ENCODE measurements around the gene PXT1.

Gene PXT1

GRCh38 chr6:36375644-36376155 is 67.0 kb downstream of the PXT1 start:
- TF ChIP-seq, protein P1, sequence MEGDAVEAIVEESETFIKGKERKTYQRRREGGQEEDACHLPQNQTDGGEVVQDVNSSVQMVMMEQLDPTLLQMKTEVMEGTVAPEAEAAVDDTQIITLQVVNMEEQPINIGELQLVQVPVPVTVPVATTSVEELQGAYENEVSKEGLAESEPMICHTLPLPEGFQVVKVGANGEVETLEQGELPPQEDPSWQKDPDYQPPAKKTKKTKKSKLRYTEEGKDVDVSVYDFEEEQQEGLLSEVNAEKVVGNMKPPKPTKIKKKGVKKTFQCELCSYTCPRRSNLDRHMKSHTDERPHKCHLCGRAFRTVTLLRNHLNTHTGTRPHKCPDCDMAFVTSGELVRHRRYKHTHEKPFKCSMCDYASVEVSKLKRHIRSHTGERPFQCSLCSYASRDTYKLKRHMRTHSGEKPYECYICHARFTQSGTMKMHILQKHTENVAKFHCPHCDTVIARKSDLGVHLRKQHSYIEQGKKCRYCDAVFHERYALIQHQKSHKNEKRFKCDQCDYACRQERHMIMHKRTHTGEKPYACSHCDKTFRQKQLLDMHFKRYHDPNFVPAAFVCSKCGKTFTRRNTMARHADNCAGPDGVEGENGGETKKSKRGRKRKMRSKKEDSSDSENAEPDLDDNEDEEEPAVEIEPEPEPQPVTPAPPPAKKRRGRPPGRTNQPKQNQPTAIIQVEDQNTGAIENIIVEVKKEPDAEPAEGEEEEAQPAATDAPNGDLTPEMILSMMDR (IDR thresholded peaks at IDR 0.05; ENCODE audit: low read depth, low read length) = no peak
- Histone ChIP-seq H3K36me3 (no peaks in the 10 kb centered on the region), H3K27ac (no peak overlapping the region)

GRCh38 chr6:36374972-36375371 is 67.7 kb downstream of the PXT1 start:
- TF ChIP-seq, protein P1 (IDR thresholded peaks at IDR 0.05; ENCODE audit: low read depth, low read length) = no peak
- no peak overlapping the region for H3K27ac ChIP-seq
- no peak for DNase-seq
- no peaks in the 10 kb centered on the region for H3K9me3 ChIP-seq (ENCODE audit: severe bottlenecking)
- H3K27me3 ChIP-seq (ENCODE audit: insufficient read depth, low read depth, severe bottlenecking) = no peaks in the 10 kb centered on the region
- H3K4me3 ChIP-seq (ENCODE audit: low read depth, low read length) = no peak overlapping the region
- no peaks in the 10 kb centered on the region for H3K36me3 ChIP-seq

More at GRCh38 chr6:36375644-36376155, 67.0 kb downstream of the PXT1 start:
- Histone ChIP-seq H3K4me3 (ENCODE audit: low read depth, low read length) (no peak overlapping the region), H3K9me3 (ENCODE audit: severe bottlenecking) (no peaks in the 10 kb centered on the region), H3K27me3 (ENCODE audit: insufficient read depth, low read depth, severe bottlenecking) (no peaks in the 10 kb centered on the region)
- DNase-seq = no peak

GRCh38 chr6:36374194-36374593 is 68.5 kb downstream of the PXT1 start:
- H3K27ac ChIP-seq = no peak overlapping the region
- no peaks in the 10 kb centered on the region for H3K27me3 ChIP-seq (ENCODE audit: insufficient read depth, low read depth, severe bottlenecking)
- no peaks in the 10 kb centered on the region for H3K36me3 ChIP-seq
- no peaks in the 10 kb centered on the region for H3K9me3 ChIP-seq (ENCODE audit: severe bottlenecking)
- H3K4me3 ChIP-seq (ENCODE audit: low read depth, low read length) = no peak overlapping the region
- TF ChIP-seq, protein P1 (IDR thresholded peaks at IDR 0.05; ENCODE audit: low read depth, low read length) = no peak
- DNase-seq = no peak

GRCh38 chr6:36373368-36374019 is 69.2 kb downstream of the PXT1 start:
- DNase-seq = no peak
- no peaks in the 10 kb centered on the region for H3K36me3 ChIP-seq
- H3K4me3 ChIP-seq (ENCODE audit: low read depth, low read length) = no peak overlapping the region
- TF ChIP-seq, protein P1 (IDR thresholded peaks at IDR 0.05; ENCODE audit: low read depth, low read length) = no peak
- no peaks in the 10 kb centered on the region for H3K27me3 ChIP-seq (ENCODE audit: insufficient read depth, low read depth, severe bottlenecking)
- H3K9me3 ChIP-seq (ENCODE audit: severe bottlenecking) = no peaks in the 10 kb centered on the region
- H3K27ac ChIP-seq = no peak overlapping the region

DNA sequence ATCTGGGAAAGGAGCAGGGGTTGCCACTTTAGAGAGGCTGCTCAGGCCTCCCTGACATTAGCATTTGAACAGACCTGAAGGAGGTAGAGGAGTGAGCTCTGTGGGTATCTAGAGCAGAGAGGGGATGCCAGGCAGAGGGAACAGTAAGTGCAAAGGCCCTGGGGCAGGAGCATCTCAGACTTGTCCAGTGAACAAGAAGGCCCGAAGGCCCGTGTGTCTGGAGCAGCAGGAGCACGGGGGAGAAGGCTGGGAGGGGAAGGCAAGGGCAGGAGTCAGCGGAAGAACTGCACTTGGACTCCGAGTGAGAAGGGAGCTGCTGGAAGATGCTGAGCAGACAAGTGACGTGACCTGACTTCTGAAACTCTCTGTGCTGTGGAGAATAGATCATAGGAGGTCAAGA is 70.6 kb downstream of the PXT1 start:
- H3K36me3 ChIP-seq = no peaks in the 10 kb centered on the region
- no peak for DNase-seq

More for the DNA sequence above, 70.6 kb downstream of the PXT1 start:
- no peaks in the 10 kb centered on the region for H3K27me3 ChIP-seq (ENCODE audit: insufficient read depth, low read depth, severe bottlenecking)
- H3K9me3 ChIP-seq (ENCODE audit: severe bottlenecking) = no peaks in the 10 kb centered on the region
- H3K4me3 ChIP-seq (ENCODE audit: low read depth, low read length) = no peak overlapping the region
- no peak overlapping the region for H3K27ac ChIP-seq
- TF ChIP-seq, protein P1 (IDR thresholded peaks at IDR 0.05; ENCODE audit: low read depth, low read length) = no peak
